GM18502 (cell line): Measurements from ENCODE around the gene CLEC17A.
"Not testable (repeated sequence)": the region's sequence is repeated elsewhere in the genome, so short reads cannot be mapped to it uniquely, and the experiment has no call there.

Experiments used
- ATAC-seq: cut with Tn5 transposase; IDR thresholded peaks from one replicate; pipeline ENCODE4 v1.9.1; 2021; ENCODE audit warnings: mild to moderate bottlenecking; ENCODE audit not compliant: unreplicated experiment, poor library complexity

CLEC17A gene

DNA sequence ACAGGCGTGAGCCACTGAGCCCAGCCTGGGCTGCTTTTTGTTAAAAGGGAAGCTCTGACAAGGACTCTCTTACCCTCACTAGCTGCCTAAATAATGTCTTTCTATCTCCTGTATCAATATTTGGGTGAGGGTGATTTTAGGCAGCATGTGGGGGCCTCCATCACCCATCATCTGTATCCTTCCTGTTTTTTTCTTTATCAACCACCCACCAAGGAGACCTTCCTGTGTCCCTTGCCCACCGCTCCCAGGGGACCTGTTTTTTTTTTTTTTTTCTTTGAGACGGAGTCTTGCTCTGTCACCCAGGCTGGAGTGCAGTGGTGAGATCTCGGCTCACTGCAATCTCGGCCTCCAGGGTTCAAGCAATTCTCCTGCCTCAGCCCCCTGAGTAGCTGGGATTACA, 5.6 kb upstream of the CLEC17A start:
- no peak for ATAC-seq

- ATAC-seq: peak; percentile 33
Measured at GRCh38 chr19:14577885-14578427, 4.9 kb upstream of the CLEC17A start.

- ATAC-seq: no peak
Measured at GRCh38 chr19:14580623-14581237, 2.2 kb upstream of the CLEC17A start.

GRCh38 chr19:14584372-14584771, 1.5 kb downstream of the CLEC17A start:
- ATAC-seq: not testable (repeated sequence)

DNA sequence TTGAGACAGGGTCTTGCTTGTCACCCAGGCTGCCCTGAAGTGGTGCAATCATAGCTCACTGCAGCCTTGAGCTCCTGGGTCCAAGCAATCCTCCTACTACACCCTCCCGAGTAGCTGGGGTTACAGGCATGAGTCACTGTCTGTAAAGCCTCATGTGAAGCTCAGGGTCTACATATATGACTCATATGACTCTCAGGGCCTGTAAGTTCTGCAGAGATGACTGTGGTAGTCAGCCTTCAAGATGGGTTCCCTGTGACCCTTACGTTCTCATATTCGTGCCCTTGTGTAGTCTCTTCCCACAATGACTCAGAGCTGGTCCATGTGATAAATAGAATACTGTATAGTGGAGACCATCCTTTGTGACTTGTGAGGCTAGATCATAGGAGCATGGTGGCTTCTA, 2.3 kb downstream of the CLEC17A start:
- ATAC-seq: peak; percentile 79

GRCh38 chr19:14589433-14589832, 6.5 kb downstream of the CLEC17A start:
- ATAC-seq: not testable (repeated sequence)

DNA sequence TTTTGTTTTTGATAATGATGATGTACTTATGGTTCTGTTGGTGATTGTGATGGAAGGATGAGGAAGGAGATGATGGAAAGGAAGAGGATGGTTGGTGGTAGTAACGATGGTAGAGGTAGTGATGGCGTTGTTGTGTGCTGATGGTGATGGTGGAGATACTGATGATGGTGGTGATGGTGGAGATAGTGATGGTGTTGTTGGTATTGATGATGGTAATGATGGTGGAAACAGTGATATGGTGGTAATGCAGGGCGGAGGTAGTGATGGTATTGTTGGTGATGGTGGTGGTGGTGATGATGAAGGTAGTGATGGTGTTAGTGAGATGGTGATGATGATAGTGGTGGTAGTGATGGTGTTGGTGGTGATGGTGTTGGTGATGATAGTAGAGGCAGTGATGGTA, 12.7 kb downstream of the CLEC17A start:
- no peak for ATAC-seq

DNA sequence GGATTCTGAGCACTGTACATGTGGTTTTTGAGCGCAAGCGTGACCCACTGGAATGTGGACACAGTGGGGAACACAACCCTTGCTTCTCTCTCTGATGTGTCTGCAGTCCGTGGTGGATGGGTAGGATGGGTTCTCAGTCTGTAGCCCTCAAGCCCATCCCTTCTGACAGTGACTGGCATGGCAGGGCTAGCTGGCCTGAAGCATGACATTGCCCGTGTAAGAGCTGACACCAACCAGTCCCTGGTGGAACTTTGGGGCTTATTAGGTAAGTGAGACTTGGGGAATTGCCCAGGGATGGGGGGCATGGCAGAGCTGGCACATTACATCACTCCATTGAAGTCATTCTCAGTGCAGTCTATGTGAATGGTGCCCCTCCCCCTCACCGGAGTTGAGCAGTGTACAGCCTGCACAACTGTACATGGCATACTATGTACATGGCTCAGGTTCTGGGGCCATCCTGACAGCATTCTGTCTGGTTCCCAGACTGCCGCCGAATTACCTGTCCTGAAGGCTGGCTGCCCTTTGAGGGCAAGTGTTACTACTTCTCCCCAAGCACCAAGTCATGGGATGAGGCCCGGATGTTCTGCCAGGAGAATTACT, 16.8 kb downstream of the CLEC17A start:
- no peak for ATAC-seq

- peak; percentile 84 for ATAC-seq
Measured at GRCh38 chr19:14603990-14604387, 21.1 kb downstream of the CLEC17A start.

DNA sequence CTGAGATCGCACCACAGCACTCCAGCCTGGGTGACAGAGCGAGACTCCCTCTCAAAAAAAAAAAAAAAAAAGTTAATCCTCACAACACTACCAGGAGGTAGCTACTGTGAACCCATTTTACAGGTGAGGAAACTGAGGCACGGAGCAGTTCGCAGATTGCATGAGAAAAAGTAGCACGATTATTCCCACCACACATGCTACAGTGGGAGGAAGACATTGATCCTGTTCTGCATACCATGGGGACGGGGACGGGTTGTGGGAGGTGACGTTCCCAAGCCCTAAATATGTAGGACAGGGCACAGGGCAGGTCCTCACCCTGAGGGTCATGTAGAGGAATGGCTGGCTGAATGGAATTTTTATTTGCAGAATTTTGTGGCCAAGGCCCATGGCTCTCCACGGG, 23.7 kb downstream of the CLEC17A start:
- ATAC-seq: no peak

DNA sequence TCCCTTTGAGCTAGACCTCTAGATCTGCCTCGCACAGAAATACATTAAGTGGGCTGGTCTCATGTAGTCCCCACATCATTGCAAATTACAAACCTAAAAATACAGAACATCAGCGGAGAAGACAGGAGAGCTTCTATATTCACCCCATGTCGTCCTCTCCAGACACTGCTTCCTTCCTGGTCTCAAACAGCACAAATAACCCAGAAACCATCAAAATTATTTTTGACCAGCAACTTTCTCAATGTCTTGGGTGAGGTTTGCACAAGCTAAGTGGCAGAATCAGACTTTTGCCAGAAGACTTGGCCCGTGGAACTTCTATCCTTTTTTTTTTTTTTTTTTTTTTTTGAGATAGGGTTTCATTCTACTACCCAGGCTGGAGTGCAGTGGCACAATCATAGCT, 28.2 kb downstream of the CLEC17A start:
- no peak for ATAC-seq

DNA sequence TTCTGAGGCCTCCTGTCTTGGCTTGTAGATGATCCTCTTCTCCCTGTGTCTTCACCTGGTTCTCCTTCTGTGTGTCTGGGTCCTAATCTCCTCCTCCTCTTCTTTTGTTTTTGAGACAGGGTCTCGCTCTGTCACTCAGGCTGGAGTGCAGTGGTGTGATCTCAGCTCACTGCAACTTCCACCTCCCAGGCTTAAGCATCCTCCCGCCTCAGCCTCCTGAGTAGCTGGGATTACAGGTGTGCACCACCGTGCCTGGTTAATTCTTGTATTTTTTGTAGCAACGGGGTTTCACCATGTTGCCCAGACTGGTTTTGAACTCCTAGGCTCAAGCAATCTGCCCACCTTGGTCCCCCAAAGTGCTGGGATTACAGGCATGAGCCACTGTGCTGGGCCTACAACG, 29.4 kb downstream of the CLEC17A start:
- ATAC-seq: not testable (repeated sequence)

GRCh38 chr19:14612657-14613056, 29.8 kb downstream of the CLEC17A start:
- no peak for ATAC-seq

- ATAC-seq: not testable (repeated sequence)
Measured at GRCh38 chr19:14613399-14614098, 30.7 kb downstream of the CLEC17A start.

DNA sequence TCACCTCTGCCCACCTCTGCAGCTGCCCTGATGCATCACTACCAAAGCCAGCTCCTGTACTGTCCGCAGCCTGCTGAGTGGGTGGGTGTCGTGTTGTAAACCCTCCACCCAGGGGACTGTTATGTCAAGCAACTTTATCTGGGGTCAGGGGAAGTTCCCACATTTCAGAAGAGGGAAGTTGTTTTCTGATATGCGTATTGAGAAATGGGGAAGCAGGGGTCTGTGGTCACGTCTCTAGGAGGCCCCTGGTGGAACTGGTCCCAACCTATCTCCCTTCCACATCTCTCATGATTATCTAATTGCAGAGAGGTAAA, 31.2 kb downstream of the CLEC17A start:
- ATAC-seq: no peak

- ATAC-seq: no peak
Measured at GRCh38 chr19:14615623-14616022, 32.7 kb downstream of the CLEC17A start.

GRCh38 chr19:14616407-14616806, 33.5 kb downstream of the CLEC17A start:
- no peak for ATAC-seq

DNA sequence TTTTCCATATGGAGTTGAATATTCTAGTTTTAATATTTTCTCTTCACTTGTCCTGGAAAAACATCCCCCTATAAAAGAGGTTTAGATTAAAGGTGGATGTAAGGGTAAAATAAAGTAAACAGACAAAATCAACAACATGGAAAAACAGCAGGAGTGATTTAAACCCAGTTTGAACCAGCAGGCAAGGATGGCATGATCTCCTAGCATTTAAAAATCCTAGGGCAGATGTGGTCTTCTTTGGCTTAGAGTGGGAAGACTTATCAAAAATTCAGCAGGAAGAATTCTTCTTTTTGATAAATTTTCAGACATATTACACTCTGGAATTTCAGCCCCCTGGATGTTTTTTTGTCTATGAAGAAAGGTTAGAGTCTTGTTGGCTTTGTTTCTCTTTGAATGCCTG, 36.5 kb downstream of the CLEC17A start:
- ATAC-seq: no peak

- not testable (repeated sequence) for ATAC-seq
Measured at GRCh38 chr19:14624491-14624890, 41.6 kb downstream of the CLEC17A start.

DNA sequence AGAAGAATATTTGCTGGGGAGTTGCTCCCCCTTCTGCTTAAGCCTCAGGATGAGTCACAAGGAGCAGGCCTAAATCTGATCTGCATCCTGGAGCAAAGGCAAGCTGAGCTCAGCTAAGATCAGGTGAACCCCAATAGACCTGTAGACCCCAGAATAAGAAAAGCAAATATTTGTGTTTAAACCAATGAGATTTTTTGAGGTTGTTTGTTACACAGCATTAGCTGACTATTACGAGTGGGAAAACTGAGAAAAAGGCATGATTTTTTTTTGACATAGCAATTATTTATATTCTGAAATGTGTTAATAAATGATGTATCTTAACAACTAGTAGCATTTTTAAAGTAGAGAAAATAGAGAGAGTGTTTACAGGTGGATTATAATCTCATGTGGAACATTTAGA, 46.7 kb downstream of the CLEC17A start:
- ATAC-seq: no peak

GRCh38 chr19:14632286-14632685, 49.4 kb downstream of the CLEC17A start:
- ATAC-seq: no peak
